Caco-2 (cell line): ENCODE results near the gene WDR1. TPM values are rescaled to one million over a fixed set of nuclear protein-coding genes. Genes with fewer than 3 reads are reported as not detected.

Source experiments
- BruUV-seq: library from RNA; stranded (reverse); fragments of 400-500 nt; replicated peaks from 2 replicates; lab custom pipeline; 2021; lab: Mats Ljungman, UMichigan
- CTCF ChIA-PET: fragments of 300-600 bp; sonication (Branson Sonifier 250); formaldehyde crosslinking; loops from one replicate; lab custom pipeline; 2022; ENCODE audit warnings: antibody characterized with exemption; lab: Charles Lee
- POLR2A ChIA-PET: fragments of 300-600 bp; sonication (Branson Sonifier 250); formaldehyde crosslinking; loops from one replicate; lab custom pipeline; 2022; ENCODE audit warnings: antibody characterized with exemption; lab: Charles Lee
- DNase-seq, 2 experiments: peaks; one replicate each; pipeline versions ENCODE4 v3.0.0 to v3.0.0-alpha.2; 2020 to 2022
- H3K27me3 ChIP-seq: replicated peaks from 2 replicates; pipeline ENCODE4 v1.6.0; 2011; ENCODE audit warnings: low read length; ENCODE audit not compliant: control insufficient read depth, insufficient read depth
- H3K36me3 ChIP-seq: 2 replicates; pipeline ENCODE4 v1.5.1; 2011; ENCODE audit warnings: low read length; ENCODE audit not compliant: control insufficient read depth, insufficient read depth
- H3K4me1 ChIP-seq: fragments of 250-450 bp; sonication (Bioruptor Pico); 2 replicates; pipeline ENCODE4 v1.5.1; 2020; ENCODE audit warnings: mild to moderate bottlenecking
- H3K4me3 ChIP-seq: 2 replicates; pipeline ENCODE4 v1.5.1; 2011; ENCODE audit warnings: low read depth, mild to moderate bottlenecking, control low read depth, low read length
- H3K9me3 ChIP-seq: fragments of 250-450 bp; sonication (Bioruptor Pico); 2 replicates; pipeline ENCODE4 v1.5.1; 2020; ENCODE audit warnings: mild to moderate bottlenecking, moderate library complexity
- H3K27ac Mint-ChIP-seq: one replicate; pipeline ENCODE4 v1.8.0; 2022; ENCODE audit warnings: mixed read lengths; ENCODE audit not compliant: unreplicated experiment
- H3K27me3 Mint-ChIP-seq: one replicate; pipeline ENCODE4 v1.8.0; 2022; ENCODE audit warnings: mixed read lengths; ENCODE audit not compliant: insufficient read depth, unreplicated experiment
- H3K36me3 Mint-ChIP-seq: one replicate; pipeline ENCODE4 v1.8.0; 2022; ENCODE audit warnings: mild to moderate bottlenecking, mixed read lengths; ENCODE audit not compliant: insufficient read depth, unreplicated experiment
- H3K4me1 Mint-ChIP-seq: one replicate; pipeline ENCODE4 v1.8.0; 2022; ENCODE audit warnings: low read depth, mixed read lengths; ENCODE audit not compliant: unreplicated experiment
- H3K4me3 Mint-ChIP-seq: one replicate; pipeline ENCODE4 v1.8.0; 2022; ENCODE audit warnings: mild to moderate bottlenecking, moderate library complexity, mixed read lengths; ENCODE audit not compliant: unreplicated experiment
- H3K9me3 Mint-ChIP-seq: one replicate; pipeline ENCODE4 v1.8.0; 2022; ENCODE audit warnings: mixed read lengths; ENCODE audit not compliant: unreplicated experiment
- intact Hi-C: fragments of 100-400 bp; cut with micrococcal nuclease; formaldehyde crosslinking; loops from one replicate; pipeline ENCODE4 v1.10.0; 2022; ENCODE audit not compliant: unreplicated experiment
- total RNA-seq: library from RNA; stranded (reverse); gene quantifications from 2 replicates; pipeline ENCODE4 v1.2.3, GENCODE V29; 2022
- TF ChIP-seq, protein P1 (sequence below), 2 experiments: fragments of 200-600 bp in 1 of 2; IDR thresholded peaks; 1 replicate in 1 of 2; 2 replicates in 1 of 2; pipeline versions ENCODE4 v1.5.1 to v1.8.0; 2011 to 2022; ENCODE audit warnings: antibody characterized with exemption in 1 of 2, control low read depth in 1 of 2, inconsistent platforms in 1 of 2, low read depth in 1 of 2, low read length in 1 of 2, mild to moderate bottlenecking in 1 of 2, moderate library complexity in 1 of 2; ENCODE audit not compliant: insufficient read depth in 1 of 2, severe bottlenecking in 1 of 2, unreplicated experiment in 1 of 2

The WDR1 gene
- total RNA-seq, 1 experiment from 2014 or later, result 250 TPM

DNA sequence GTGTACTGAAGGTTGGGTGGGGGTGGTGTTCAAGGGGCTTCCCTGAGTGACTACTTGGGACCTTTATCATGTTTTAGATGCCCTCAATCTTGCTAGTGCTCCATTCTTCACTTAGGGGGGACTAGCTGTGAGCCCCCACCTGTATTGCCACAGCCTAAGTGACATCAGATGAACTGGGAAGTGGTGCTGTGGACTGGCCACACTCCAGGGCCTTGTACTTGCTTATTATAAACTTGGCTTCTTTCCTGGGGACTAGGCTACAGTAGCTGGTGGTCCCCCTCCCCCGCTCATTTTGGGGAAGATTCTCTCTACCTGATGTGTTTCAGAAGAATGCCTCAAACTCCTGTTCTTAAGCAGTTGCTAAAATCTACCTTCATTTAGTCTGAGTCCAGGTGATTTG, 46.7 kb upstream of the WDR1 start:
- CTCF ChIA-PET, result interaction anchor here (1.2 kb wide), 1 partner anchor 375 kb away, joined by 3 read pairs; no protein-coding TSS in a partner anchor

DNA sequence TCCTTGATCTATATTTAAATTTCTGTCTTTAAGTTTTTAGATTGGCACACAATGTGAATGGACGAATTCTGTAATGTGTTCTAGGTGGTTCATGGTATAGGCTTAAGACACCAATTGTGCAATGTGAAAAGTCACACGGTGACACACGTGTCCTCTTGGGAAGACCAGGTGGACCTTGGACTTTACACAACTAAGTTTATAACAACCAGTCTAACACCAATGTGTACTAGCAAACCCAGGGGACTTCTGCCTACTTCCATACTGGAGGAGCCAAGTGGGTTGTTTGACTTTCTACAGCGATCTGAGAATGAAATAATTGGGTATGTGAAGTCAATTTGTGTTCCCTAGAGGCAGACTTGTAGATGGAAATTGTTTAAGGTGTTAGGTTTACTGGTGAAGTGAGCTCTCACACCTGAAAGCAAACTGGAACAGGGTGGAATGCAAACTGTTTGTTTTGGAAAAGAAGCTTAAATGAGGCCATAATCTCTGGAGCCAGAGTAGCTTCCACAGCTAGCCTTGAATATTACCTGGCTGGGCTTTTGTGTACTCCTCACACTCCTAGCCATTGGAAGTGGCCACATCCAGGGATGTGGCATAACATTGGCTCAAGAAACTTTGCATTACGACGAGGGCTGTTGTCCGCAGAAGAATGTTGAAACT, 45.9 kb upstream of the WDR1 start:
- no TSS peak for BruUV-seq
- Mint-ChIP-seq H3K4me1 (peaks cover 15% of the 10 kb centered on the region), H3K9me3 (no peaks in the 10 kb centered on the region), H3K27ac (peak overlapping the region; percentile 67), H3K36me3 (no peaks in the 10 kb centered on the region), H3K27me3 (no peaks in the 10 kb centered on the region), H3K4me3 (no peak overlapping the region)
- CTCF ChIA-PET, result interaction anchor here (1.2 kb wide), 1 partner anchor 376 kb away, joined by 3 read pairs; no protein-coding TSS in a partner anchor
- POLR2A ChIA-PET, result no interaction called here
- Histone ChIP-seq H3K4me3 (no peak overlapping the region), H3K9me3 (no peaks in the 10 kb centered on the region), H3K27me3 (no peaks in the 10 kb centered on the region), H3K36me3 (no peaks in the 10 kb centered on the region), H3K4me1 (peaks cover 18% of the 10 kb centered on the region)
- TF ChIP-seq, protein P1, sequence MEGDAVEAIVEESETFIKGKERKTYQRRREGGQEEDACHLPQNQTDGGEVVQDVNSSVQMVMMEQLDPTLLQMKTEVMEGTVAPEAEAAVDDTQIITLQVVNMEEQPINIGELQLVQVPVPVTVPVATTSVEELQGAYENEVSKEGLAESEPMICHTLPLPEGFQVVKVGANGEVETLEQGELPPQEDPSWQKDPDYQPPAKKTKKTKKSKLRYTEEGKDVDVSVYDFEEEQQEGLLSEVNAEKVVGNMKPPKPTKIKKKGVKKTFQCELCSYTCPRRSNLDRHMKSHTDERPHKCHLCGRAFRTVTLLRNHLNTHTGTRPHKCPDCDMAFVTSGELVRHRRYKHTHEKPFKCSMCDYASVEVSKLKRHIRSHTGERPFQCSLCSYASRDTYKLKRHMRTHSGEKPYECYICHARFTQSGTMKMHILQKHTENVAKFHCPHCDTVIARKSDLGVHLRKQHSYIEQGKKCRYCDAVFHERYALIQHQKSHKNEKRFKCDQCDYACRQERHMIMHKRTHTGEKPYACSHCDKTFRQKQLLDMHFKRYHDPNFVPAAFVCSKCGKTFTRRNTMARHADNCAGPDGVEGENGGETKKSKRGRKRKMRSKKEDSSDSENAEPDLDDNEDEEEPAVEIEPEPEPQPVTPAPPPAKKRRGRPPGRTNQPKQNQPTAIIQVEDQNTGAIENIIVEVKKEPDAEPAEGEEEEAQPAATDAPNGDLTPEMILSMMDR (IDR thresholded peaks at IDR 0.05; ENCODE audit: insufficient read depth in 1 of 2, low read depth in 1 of 2, low read length in 1 of 2, severe bottlenecking in 1 of 2, unreplicated experiment in 1 of 2), result no peak
- peak; percentile 19 to 47 for DNase-seq
- intact Hi-C loops, result loop anchor here (1.0 to 10.0 kb wide), 2 partner anchors 51 to 102 kb away; no protein-coding TSS in a partner anchor

More for the DNA sequence above, 46.7 kb upstream of the WDR1 start:
- intact Hi-C loops, result loop anchor here (10.0 kb wide), 1 partner anchor 102 kb away; no protein-coding TSS in a partner anchor
- POLR2A ChIA-PET, result no interaction called here
- no peak for DNase-seq
- Histone ChIP-seq H3K9me3 (no peaks in the 10 kb centered on the region), H3K27me3 (no peaks in the 10 kb centered on the region), H3K36me3 (no peaks in the 10 kb centered on the region), H3K4me3 (no peak overlapping the region), H3K4me1 (peaks cover 18% of the 10 kb centered on the region)
- H3K27me3 Mint-ChIP-seq, result no peaks in the 10 kb centered on the region
- no peak overlapping the region for H3K27ac Mint-ChIP-seq
- no TSS peak for BruUV-seq
- TF ChIP-seq, protein P1 (IDR thresholded peaks at IDR 0.05; ENCODE audit: insufficient read depth in 1 of 2, low read depth in 1 of 2, low read length in 1 of 2, severe bottlenecking in 1 of 2, unreplicated experiment in 1 of 2), result no peak
- peaks cover 20% of the 10 kb centered on the region for H3K4me1 Mint-ChIP-seq
- no peak overlapping the region for H3K4me3 Mint-ChIP-seq
- no peaks in the 10 kb centered on the region for H3K36me3 Mint-ChIP-seq
- no peaks in the 10 kb centered on the region for H3K9me3 Mint-ChIP-seq

DNA sequence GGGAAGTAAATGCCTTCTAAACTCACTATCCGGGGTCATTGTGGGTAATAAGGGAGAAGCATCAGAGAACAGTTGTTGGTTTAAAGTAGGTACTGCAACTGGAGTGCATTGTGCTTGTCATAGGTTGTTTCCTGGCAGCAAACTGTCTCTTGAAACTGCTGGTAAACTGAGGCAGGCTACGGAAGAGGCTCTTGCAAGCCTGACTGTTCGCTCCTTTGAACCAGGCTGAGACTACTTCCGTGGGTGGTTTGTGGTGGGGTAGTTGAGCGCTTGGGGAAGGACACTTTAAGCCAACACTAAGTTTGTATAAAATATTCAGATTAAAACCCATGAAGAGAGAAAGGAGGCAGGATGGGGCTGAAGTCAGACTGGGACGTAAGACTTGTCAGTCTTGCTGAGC, 45.2 kb upstream of the WDR1 start:
- peaks cover 15% of the 10 kb centered on the region for H3K4me1 Mint-ChIP-seq
- CTCF ChIA-PET, result interaction anchor here (1.2 kb wide), 1 partner anchor 242 kb away, joined by 3 read pairs; no protein-coding TSS in a partner anchor
- intact Hi-C loops, result loop anchor here (1.0 to 10.0 kb wide), 2 partner anchors 51 to 103 kb away; no protein-coding TSS in a partner anchor
- Histone ChIP-seq H3K9me3 (no peaks in the 10 kb centered on the region), H3K4me1 (peaks cover 18% of the 10 kb centered on the region), H3K36me3 (no peaks in the 10 kb centered on the region), H3K4me3 (no peak overlapping the region), H3K27me3 (no peaks in the 10 kb centered on the region)
- no peak overlapping the region for H3K4me3 Mint-ChIP-seq
- H3K9me3 Mint-ChIP-seq, result no peaks in the 10 kb centered on the region
- H3K36me3 Mint-ChIP-seq, result no peaks in the 10 kb centered on the region
- peak overlapping the region; percentile 67 for H3K27ac Mint-ChIP-seq
- BruUV-seq, result no TSS peak
- POLR2A ChIA-PET, result no interaction called here
- TF ChIP-seq, protein P1 (IDR thresholded peaks at IDR 0.05; ENCODE audit: insufficient read depth in 1 of 2, low read depth in 1 of 2, low read length in 1 of 2, severe bottlenecking in 1 of 2, unreplicated experiment in 1 of 2), result no peak
- H3K27me3 Mint-ChIP-seq, result no peaks in the 10 kb centered on the region
- DNase-seq, result no peak
